WTC11 (cell line): ENCODE results near the gene ATF4. TPM values are rescaled to one million over a fixed set of nuclear protein-coding genes. Genes with fewer than 3 reads are reported as not detected.

Experiments
- ATAC-seq: fragments of 200-7000 bp; cut with Tn5 transposase; 2 replicates; pipeline ENCODE4 v1.10.0; 2021; ENCODE audit warnings: mild to moderate bottlenecking, moderate library complexity
- CTCF ChIA-PET: fragments of 300-600 bp; sonication (Branson Sonifier 250); formaldehyde crosslinking; loops from one replicate; lab custom pipeline; 2021; ENCODE audit warnings: antibody characterized with exemption; lab: Charles Lee
- POLR2A ChIA-PET: fragments of 350-600 bp; sonication (Branson Sonifier 250); formaldehyde crosslinking; loops from one replicate; lab custom pipeline; 2021; ENCODE audit warnings: antibody characterized with exemption; lab: Charles Lee
- DNase-seq: peaks from one replicate; pipeline ENCODE4 v3.0.0; 2021; ENCODE audit warnings: low spot score
- H3K27ac Mint-ChIP-seq: 2 replicates; pipeline ENCODE4 v1.8.0; 2021; ENCODE audit warnings: mixed read lengths
- H3K27me3 Mint-ChIP-seq: 2 replicates; pipeline ENCODE4 v1.8.0; 2021; ENCODE audit warnings: low read depth, mild to moderate bottlenecking, moderate library complexity, mixed read lengths
- H3K36me3 Mint-ChIP-seq: 2 replicates; pipeline ENCODE4 v1.8.0; 2021; ENCODE audit warnings: mixed read lengths
- H3K4me1 Mint-ChIP-seq: 2 replicates; pipeline ENCODE4 v1.8.0; 2022; ENCODE audit warnings: mixed read lengths
- H3K4me3 Mint-ChIP-seq: 2 replicates; pipeline ENCODE4 v1.8.0; 2021; ENCODE audit warnings: mild to moderate bottlenecking, moderate library complexity, mixed read lengths
- H3K9me3 Mint-ChIP-seq: 2 replicates; pipeline ENCODE4 v1.8.0; 2021; ENCODE audit warnings: mixed read lengths
- AR ChIP-seq: fragments of 250-450 bp; sonication (Bioruptor Pico); IDR thresholded peaks from 2 replicates; pipeline ENCODE4 v1.9.0; 2021; ENCODE audit warnings: mild to moderate bottlenecking
- CBFB ChIP-seq: sonication (generic); formaldehyde crosslinking; IDR thresholded peaks from 2 replicates; pipeline ENCODE4 v1.8.1; 2022; ENCODE audit warnings: mild to moderate bottlenecking, low read depth, missing genetic modification reagents
- CREM ChIP-seq: sonication (generic); formaldehyde crosslinking; IDR thresholded peaks from 2 replicates; pipeline ENCODE4 v1.8.1; 2022; ENCODE audit warnings: mild to moderate bottlenecking, missing genetic modification reagents, moderate library complexity
- FOXJ3 ChIP-seq: sonication (generic); formaldehyde crosslinking; IDR thresholded peaks from 2 replicates; pipeline ENCODE4 v1.9.0; 2021; ENCODE audit warnings: missing genetic modification reagents, mild to moderate bottlenecking, borderline replicate concordance
- FOXP1 ChIP-seq: sonication (generic); formaldehyde crosslinking; IDR thresholded peaks from 2 replicates; pipeline ENCODE4 v1.8.0; 2022; ENCODE audit warnings: missing genetic modification reagents, mild to moderate bottlenecking, moderate library complexity, borderline replicate concordance
- GRHL2 ChIP-seq: fragments of 250-450 bp; sonication (Bioruptor Pico); IDR thresholded peaks from 2 replicates; pipeline ENCODE4 v1.8.0; 2022; ENCODE audit warnings: mild to moderate bottlenecking, moderate library complexity; ENCODE audit not compliant: insufficient replicate concordance, severe bottlenecking
- GTF2I ChIP-seq: fragments of 250-450 bp; sonication (Bioruptor Pico); conservative IDR thresholded peaks from 2 replicates; pipeline ENCODE4 v1.4.0; 2021; ENCODE audit warnings: mild to moderate bottlenecking
- HMGA2 ChIP-seq: fragments of 250-450 bp; sonication (Bioruptor Pico); IDR thresholded peaks from 2 replicates; pipeline ENCODE4 v1.4.0; 2021; ENCODE audit warnings: mild to moderate bottlenecking, moderate library complexity
- HMGXB4 ChIP-seq: sonication (generic); formaldehyde crosslinking; IDR thresholded peaks from 2 replicates; pipeline ENCODE4 v1.8.1; 2023; ENCODE audit warnings: mild to moderate bottlenecking, moderate library complexity, missing genetic modification reagents
- NFATC4 ChIP-seq: fragments of 250-450 bp; sonication (Bioruptor Pico); IDR thresholded peaks from 2 replicates; pipeline ENCODE4 v1.9.0; 2021; ENCODE audit warnings: mild to moderate bottlenecking
- NFYB ChIP-seq: sonication (generic); formaldehyde crosslinking; conservative IDR thresholded peaks from 2 replicates; pipeline ENCODE4 v1.8.0; 2022; ENCODE audit warnings: low read depth, missing genetic modification reagents
- PRDM15 ChIP-seq: sonication (generic); formaldehyde crosslinking; IDR thresholded peaks from 2 replicates; pipeline ENCODE4 v1.8.0; 2022; ENCODE audit warnings: missing genetic modification reagents
- SMAD4 ChIP-seq: sonication (generic); formaldehyde crosslinking; IDR thresholded peaks from 2 replicates; pipeline ENCODE4 v1.8.0; 2022; ENCODE audit warnings: mild to moderate bottlenecking, missing genetic modification reagents
- SP1 ChIP-seq: sonication (generic); formaldehyde crosslinking; conservative IDR thresholded peaks from 2 replicates; pipeline ENCODE4 v1.8.1; 2022; ENCODE audit warnings: missing genetic modification reagents
- TP53 ChIP-seq: sonication (generic); formaldehyde crosslinking; IDR thresholded peaks from 2 replicates; pipeline ENCODE4 v1.8.1; 2023; ENCODE audit warnings: mild to moderate bottlenecking, missing genetic modification reagents
- USF2 ChIP-seq: sonication (generic); formaldehyde crosslinking; IDR thresholded peaks from 2 replicates; pipeline ENCODE4 v1.8.1; 2023; ENCODE audit warnings: mild to moderate bottlenecking, missing genetic modification reagents, moderate library complexity
- ZNF121 ChIP-seq: sonication (generic); formaldehyde crosslinking; IDR thresholded peaks from 2 replicates; pipeline ENCODE4 v1.8.0; 2023; ENCODE audit warnings: missing genetic modification reagents
- ZNF396 ChIP-seq: fragments of 250-450 bp; sonication (Bioruptor Pico); IDR thresholded peaks from 2 replicates; pipeline ENCODE4 v1.8.0; 2021; ENCODE audit warnings: mild to moderate bottlenecking, moderate library complexity, borderline replicate concordance
- ZNF425 ChIP-seq: fragments of 250-450 bp; sonication (Bioruptor Pico); conservative IDR thresholded peaks from 2 replicates; pipeline ENCODE4 v1.9.0; 2021; ENCODE audit warnings: mild to moderate bottlenecking
- total RNA-seq: library from RNA; stranded (reverse); gene quantifications from 3 replicates; pipeline ENCODE4 v1.2.3, GENCODE V29; 2021

ATF4 gene
- total RNA-seq, 1 experiment from 2014 or later: 460 TPM

- no peak for TF ChIP-seq PRDM15
- TF ChIP-seq ZNF121 (CRISPR knock-in tag): no peak
- TF ChIP-seq ZNF396: no peak
These were observed 31.7 kb upstream of the ATF4 start (continued) for GRCh38 chr22:39488563-39489083.

GRCh38 chr22:39489094-39490068 lies 31.0 kb upstream of the ATF4 start:
- no peaks in the 10 kb centered on the region for H3K9me3 Mint-ChIP-seq
- ChIA-PET POLR2A (interaction anchor here (1.9 kb wide), 1 partner anchor 31 kb away, joined by 7 read pairs; the partner anchor contains the start of gene ATF4), CTCF (interaction anchor here (0.9 to 2.2 kb wide), 10 partner anchors 8 to 90 kb away, joined by 3 to 15 read pairs (median 6); partner anchors contain the start of genes ATF4, MIEF1 and TAB1)
- no peaks in the 10 kb centered on the region for H3K36me3 Mint-ChIP-seq
- peaks cover 8% of the 10 kb centered on the region for H3K4me1 Mint-ChIP-seq
- no peak for DNase-seq
- H3K27ac Mint-ChIP-seq: no peak overlapping the region
- H3K4me3 Mint-ChIP-seq: peak overlapping the region; percentile 38
- peaks cover 9% of the 10 kb centered on the region for H3K27me3 Mint-ChIP-seq
- no peak for ATAC-seq
- TF ChIP-seq ZNF396 (no peak), GTF2I (CRISPR knock-in tag) (no peak), AR (no peak), USF2 (CRISPR knock-in tag) (no peak), HMGXB4 (no peak), TP53 (no peak), NFYB (CRISPR knock-in tag) (no peak), SP1 (CRISPR knock-in tag) (no peak), HMGA2 (no peak), ZNF425 (CRISPR knock-in tag) (no peak), CBFB (CRISPR knock-in tag) (no peak), ZNF121 (CRISPR knock-in tag) (no peak), SMAD4 (CRISPR knock-in tag) (no peak), CREM (CRISPR knock-in tag) (no peak), NFATC4 (CRISPR knock-in tag) (no peak), FOXP1 (CRISPR knock-in tag) (no peak), GRHL2 (CRISPR knock-in tag) (no peak), FOXJ3 (no peak)
